SK-N-SH (cell line): ENCODE results near the gene EIF2B4.

Experiments
- CTCF ChIP-seq: fragments of 200-600 bp; sonication (generic); IDR thresholded peaks from 2 replicates; pipeline ENCODE4 v1.6.1; 2017; ENCODE audit warnings: antibody characterized with exemption, mild to moderate bottlenecking, moderate library complexity
- EP300 ChIP-seq, 2 experiments: IDR thresholded peaks; 2 replicates each; pipeline versions ENCODE4 v1.4.0 to v1.6.1; 2012; ENCODE audit warnings: borderline replicate concordance in 1 of 2, low read depth in 1 of 2, low read length in 1 of 2
- JUND ChIP-seq: IDR thresholded peaks from 2 replicates; pipeline ENCODE4 v1.4.0; 2012
- NFIC ChIP-seq: IDR thresholded peaks from 2 replicates; pipeline ENCODE4 v1.4.0; 2012; ENCODE audit warnings: borderline replicate concordance
- TAF1 ChIP-seq: IDR thresholded peaks from 2 replicates; pipeline ENCODE4 v1.6.1; 2012; ENCODE audit warnings: low read depth, mild to moderate bottlenecking, low read length, moderate library complexity, borderline replicate concordance
- TF ChIP-seq, protein P1 (sequence below): fragments of 150-350 bp; IDR thresholded peaks from 2 replicates; pipeline ENCODE4 v1.6.1; 2017; ENCODE audit warnings: antibody characterized with exemption, low read length, low read depth, borderline replicate concordance

DNA sequence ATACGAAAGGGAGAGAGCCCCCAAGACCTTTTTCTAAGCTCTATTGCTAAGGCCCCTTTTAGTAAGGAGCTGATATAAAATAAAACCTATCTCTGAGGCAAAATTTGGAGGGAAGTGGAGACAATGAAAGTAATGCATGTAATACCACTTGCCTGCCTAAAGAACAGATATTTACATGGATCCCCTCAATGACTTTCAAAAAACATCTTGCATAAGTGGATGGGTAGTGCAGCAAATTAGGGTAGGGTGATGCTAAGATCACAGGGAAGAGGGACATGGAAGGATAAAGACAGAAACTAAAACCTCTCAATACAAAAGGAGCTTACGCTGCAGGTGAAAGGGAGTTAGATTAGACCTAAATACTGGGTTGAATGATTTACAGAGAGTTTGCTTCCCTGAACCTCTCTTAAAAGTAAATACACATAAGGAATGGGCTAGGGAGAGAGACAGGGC is 9.3 kb upstream of the EIF2B4 start:
- no peak for TF ChIP-seq NFIC
- TF ChIP-seq, protein P1, sequence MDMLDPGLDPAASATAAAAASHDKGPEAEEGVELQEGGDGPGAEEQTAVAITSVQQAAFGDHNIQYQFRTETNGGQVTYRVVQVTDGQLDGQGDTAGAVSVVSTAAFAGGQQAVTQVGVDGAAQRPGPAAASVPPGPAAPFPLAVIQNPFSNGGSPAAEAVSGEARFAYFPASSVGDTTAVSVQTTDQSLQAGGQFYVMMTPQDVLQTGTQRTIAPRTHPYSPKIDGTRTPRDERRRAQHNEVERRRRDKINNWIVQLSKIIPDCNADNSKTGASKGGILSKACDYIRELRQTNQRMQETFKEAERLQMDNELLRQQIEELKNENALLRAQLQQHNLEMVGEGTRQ = no peak
- TF ChIP-seq JUND = no peak
- TF ChIP-seq CTCF = no peak
- TF ChIP-seq TAF1 = no peak
- TF ChIP-seq EP300 (IDR thresholded peaks at IDR 0.05; ENCODE audit: borderline replicate concordance in 1 of 2, low read depth in 1 of 2, low read length in 1 of 2) = no peak
